Body of pancreas (tissue), 4 donors: Measurements from ENCODE around the gene ZNF213. TPM values are rescaled to one million over a fixed set of nuclear protein-coding genes. Genes with fewer than 3 reads are reported as not detected.

ENCODE experiments used
- ATAC-seq: fragments of 150-250 bp; one replicate; pipeline ENCODE4 v1.9.1; 2016
- DNase-seq, 4 donors: peaks; one replicate each; pipeline ENCODE4 v3.0.0-alpha.2; 2019
- H3K27ac ChIP-seq, 4 donors: fragments of 200-600 bp; sonication (generic); 1 replicate in 3 of 4; 2 replicates in 1 of 4; pipeline versions ENCODE4 v1.5.1 to v1.6.1; 2016 to 2019; ENCODE audit warnings: mild to moderate bottlenecking in 1 of 4, mixed read lengths in 1 of 4, moderate library complexity in 1 of 4
- H3K27me3 ChIP-seq, 2 donors: fragments of 200-600 bp; sonication (generic); one replicate each; pipeline ENCODE4 v1.6.0; 2016; ENCODE audit warnings: mild to moderate bottlenecking in 1 of 2
- H3K36me3 ChIP-seq, 2 donors: fragments of 200-600 bp; sonication (generic); replicated peaks in 1 of 2; 2 replicates each; pipeline ENCODE4 v1.5.1; 2016; ENCODE audit warnings: low read depth in 2 of 2; ENCODE audit not compliant: insufficient read depth in 1 of 2
- H3K4me1 ChIP-seq: fragments of 200-600 bp; sonication (generic); one replicate; pipeline ENCODE4 v1.6.0; 2016
- H3K4me3 ChIP-seq, 2 donors: fragments of 200-600 bp; sonication (generic); 1 replicate in 1 of 2; 2 replicates in 1 of 2; pipeline ENCODE4 v1.5.1; 2016 to 2019
- H3K9me3 ChIP-seq, 3 donors: fragments of 200-600 bp; sonication (generic); 1 replicate in 2 of 3; 2 replicates in 1 of 3; pipeline ENCODE4 v1.5.1; 2016
- POLR2A ChIP-seq, 3 donors: fragments of 450-650 bp; IDR thresholded peaks; one replicate each; pipeline ENCODE4 v1.6.1; 2016; ENCODE audit warnings: antibody characterized with exemption in 3 of 3, mild to moderate bottlenecking in 2 of 3
- WGBS, 2 donors: methylation state at CpG; one replicate each; pipeline ENCODE4 v1.1.5; 2017; 5-methylcytosine and 5-hydroxymethylcytosine counted together
- intact Hi-C: fragments of 100-400 bp; cut with DNase I; formaldehyde crosslinking; loops from one replicate; pipeline ENCODE4 v1.15.1; 2023
- total RNA-seq, 2 donors: library from RNA; depleted of rRNA; stranded (reverse); fragments of >200 nt; gene quantifications; one replicate each; pipeline ENCODE4 v1.1.0, GENCODE V29; 2016
- TF ChIP-seq, protein P1 (sequence below), 7 experiments: fragments of 450-650 bp in 4 of 7; fragments of 200-600 bp in 3 of 7; sonication (generic) in 3 of 7; IDR thresholded peaks; one replicate each; pipeline ENCODE4 v1.5.1; 2016 to 2019; ENCODE audit warnings: antibody characterized with exemption in 7 of 7

The ZNF213 gene
- total RNA-seq, 2 donors from 2014 or later, result 12.5 to 21.4 TPM

DNA sequence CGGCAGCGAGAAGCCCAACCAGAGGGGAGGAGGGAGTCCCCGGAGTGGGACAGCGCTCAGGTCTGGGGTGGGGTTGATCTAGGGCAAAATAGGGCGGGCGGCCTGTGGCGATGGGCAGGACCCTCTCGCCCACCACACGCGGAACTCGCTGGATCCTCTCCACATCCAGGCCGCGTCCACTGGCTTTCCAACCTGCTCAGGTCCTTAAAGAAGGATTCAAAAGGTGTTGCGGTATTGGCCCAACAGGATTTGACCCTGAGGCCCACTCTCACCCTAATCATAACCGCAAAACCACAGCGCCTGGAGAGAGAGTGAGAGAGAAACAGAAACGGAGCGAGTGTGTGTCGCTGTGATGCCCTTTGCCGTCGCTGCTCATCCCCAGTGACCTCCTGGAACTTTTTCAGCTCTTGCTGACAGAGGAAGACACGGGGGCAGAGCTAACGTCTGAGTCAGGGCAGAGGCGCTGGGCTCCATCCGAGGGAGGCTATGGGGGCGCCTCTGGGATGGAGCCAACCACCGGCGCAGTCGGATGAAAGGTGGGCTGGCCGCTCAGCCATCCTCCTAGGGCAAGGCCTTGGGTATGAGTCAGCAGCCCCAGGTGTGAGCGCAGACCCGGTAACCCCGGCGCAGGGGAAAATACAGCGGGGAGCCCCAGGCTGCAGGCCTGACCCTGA, 36.5 kb downstream of the ZNF213 start:
- DNase-seq (no peak), ATAC-seq (no peak)
- H3K9me3 ChIP-seq, result no peaks in the 10 kb centered on the region
- no peak overlapping the region for H3K4me3 ChIP-seq
- H3K27ac ChIP-seq, result no peak overlapping the region
- intact Hi-C loops, result no loop called here
- H3K27me3 ChIP-seq, result peaks cover 4 to 66% of the 10 kb centered on the region in 2 donors
- TF ChIP-seq, protein P1, sequence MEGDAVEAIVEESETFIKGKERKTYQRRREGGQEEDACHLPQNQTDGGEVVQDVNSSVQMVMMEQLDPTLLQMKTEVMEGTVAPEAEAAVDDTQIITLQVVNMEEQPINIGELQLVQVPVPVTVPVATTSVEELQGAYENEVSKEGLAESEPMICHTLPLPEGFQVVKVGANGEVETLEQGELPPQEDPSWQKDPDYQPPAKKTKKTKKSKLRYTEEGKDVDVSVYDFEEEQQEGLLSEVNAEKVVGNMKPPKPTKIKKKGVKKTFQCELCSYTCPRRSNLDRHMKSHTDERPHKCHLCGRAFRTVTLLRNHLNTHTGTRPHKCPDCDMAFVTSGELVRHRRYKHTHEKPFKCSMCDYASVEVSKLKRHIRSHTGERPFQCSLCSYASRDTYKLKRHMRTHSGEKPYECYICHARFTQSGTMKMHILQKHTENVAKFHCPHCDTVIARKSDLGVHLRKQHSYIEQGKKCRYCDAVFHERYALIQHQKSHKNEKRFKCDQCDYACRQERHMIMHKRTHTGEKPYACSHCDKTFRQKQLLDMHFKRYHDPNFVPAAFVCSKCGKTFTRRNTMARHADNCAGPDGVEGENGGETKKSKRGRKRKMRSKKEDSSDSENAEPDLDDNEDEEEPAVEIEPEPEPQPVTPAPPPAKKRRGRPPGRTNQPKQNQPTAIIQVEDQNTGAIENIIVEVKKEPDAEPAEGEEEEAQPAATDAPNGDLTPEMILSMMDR (IDR thresholded peaks at IDR 0.05), result no peak
- 13 to 16% methylated on average over 21 to 35 of the region's 35 CpGs for WGBS, 2 donors
- H3K4me1 ChIP-seq, result peaks cover 16% of the 10 kb centered on the region
- H3K36me3 ChIP-seq, result no peaks in the 10 kb centered on the region

DNA sequence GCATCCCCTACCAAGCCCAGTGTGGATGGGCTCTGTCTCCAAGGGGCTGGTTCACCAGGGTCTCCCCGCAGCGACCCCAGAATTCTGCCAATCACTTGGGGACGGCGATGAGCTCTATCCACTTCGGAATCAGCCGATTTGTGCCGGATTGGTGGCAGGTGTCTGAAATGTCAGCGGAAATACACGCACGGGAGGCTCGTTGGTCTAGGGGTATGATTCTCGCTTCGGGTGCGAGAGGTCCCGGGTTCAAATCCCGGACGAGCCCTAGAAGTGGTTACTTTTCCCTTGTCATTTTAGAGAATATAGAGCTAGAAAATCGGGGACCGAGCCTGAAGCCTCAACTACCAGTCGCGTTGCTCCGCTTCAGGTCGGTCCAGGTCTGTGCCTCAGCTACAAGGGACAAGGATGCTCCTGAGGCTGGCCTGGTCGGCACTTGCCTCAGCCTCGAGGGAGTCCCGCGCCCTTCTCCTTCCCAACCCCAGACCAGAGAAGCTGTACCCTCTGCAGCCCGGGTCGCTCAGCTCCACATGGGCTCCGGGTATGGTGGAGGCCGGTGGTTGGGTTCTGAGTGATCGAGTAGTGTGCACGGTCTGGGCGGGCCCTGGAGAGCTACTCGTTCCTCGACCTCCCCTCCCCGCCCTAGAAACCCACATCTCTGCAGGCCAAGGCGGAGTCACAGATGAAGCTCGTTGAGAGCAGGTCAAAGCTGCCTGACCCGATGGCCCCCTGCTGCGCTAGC, 37.2 kb downstream of the ZNF213 start:
- H3K27me3 ChIP-seq, result peaks cover 4 to 66% of the 10 kb centered on the region in 2 donors
- H3K27ac ChIP-seq, result no peak overlapping the region
- intact Hi-C loops, result no loop called here
- peaks cover 16% of the 10 kb centered on the region for H3K4me1 ChIP-seq
- no peak for TF ChIP-seq POLR2A (IDR thresholded peaks at IDR 0.05)
- TF ChIP-seq, protein P1 (IDR thresholded peaks at IDR 0.05), result no peak
- DNase-seq, result no peak
- ATAC-seq, result no peak
- H3K4me3 ChIP-seq, result no peak overlapping the region
- 6 to 13% methylated on average over 2 to 41 of the region's 41 CpGs for WGBS, 2 donors
- no peaks in the 10 kb centered on the region for H3K36me3 ChIP-seq
- H3K9me3 ChIP-seq, result no peaks in the 10 kb centered on the region

DNA sequence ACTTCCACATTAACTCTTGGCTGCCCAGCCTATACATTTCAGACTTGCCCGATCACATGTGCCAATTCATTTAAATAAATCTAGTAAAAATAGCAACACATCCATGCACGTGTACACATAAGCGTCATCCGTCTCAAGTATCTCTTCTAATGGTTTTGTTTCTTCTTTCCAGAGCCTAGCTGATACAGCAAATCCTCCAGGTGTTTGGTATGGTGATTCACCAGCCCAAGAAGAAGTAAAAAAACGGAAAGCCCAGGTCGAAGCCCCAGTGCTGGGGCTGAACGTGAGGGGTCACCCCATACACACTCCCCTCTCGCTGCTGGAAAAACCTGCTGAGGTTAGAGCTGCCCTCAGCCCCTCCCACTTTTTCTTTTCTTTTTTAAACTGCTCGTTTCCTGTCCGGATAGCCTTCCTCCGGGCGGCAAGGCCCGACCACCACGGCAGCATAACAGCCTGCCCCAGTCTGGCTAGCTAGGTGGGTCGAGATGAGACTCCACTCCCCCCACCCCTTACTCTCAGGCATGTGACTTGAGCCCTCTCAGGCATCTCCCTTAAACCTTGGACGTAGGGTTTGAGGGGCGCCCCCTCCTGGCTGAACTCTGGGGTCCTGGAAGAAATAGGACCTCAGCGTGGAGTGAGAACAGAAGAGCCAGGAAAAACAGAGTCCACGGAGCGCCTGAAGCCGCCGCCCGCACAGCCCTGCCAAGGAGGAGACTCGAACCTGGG, 39.2 kb downstream of the ZNF213 start:
- ATAC-seq (no peak), DNase-seq (no peak)
- Histone ChIP-seq H3K4me1 (peaks cover 16% of the 10 kb centered on the region), H3K9me3 (no peaks in the 10 kb centered on the region), H3K27me3 (peaks cover 4 to 63% of the 10 kb centered on the region in 2 donors), H3K27ac (no peak overlapping the region), H3K36me3 (no peaks in the 10 kb centered on the region), H3K4me3 (no peak overlapping the region)
- no peak for TF ChIP-seq POLR2A (IDR thresholded peaks at IDR 0.05)
- TF ChIP-seq, protein P1 (IDR thresholded peaks at IDR 0.05), result no peak
- WGBS, 2 donors, result 9 to 10% methylated on average over 24 of the region's 24 CpGs
- intact Hi-C loops, result no loop called here

DNA sequence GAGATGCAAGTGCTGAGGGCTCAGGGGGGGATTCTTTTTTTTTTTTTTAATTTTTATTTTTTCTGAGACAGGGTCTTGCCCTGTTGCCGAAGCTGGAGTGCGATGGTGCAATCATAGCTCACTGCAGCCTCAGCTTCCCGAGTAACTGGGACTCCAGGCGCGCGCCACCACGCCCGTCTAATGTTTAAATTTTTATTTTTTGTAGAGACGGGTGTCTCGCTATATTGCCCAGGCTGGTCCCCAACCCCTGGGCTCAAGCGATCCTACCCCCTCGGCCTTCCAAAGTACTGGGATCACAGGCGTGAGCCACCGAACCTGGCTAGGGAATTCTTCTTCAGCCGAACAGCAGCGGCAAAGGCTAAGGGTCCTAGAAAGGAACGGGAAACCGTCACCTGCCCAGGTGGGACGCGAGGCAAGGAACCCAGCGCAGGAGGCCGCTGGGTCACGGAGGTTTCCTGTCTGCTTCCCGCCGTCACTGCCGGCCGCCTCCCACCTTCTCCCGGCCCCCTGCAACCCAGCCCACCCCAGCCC, 39.9 kb downstream of the ZNF213 start:
- no peaks in the 10 kb centered on the region for H3K9me3 ChIP-seq
- intact Hi-C loops, result no loop called here
- 14 to 27% methylated on average over 20 to 26 of the region's 28 CpGs for WGBS, 2 donors
- H3K27ac ChIP-seq, result no peak overlapping the region
- H3K36me3 ChIP-seq, result no peaks in the 10 kb centered on the region
- no peak for DNase-seq
- no peak for ATAC-seq
- peaks cover 4 to 61% of the 10 kb centered on the region in 2 donors for H3K27me3 ChIP-seq
- peaks cover 16% of the 10 kb centered on the region for H3K4me1 ChIP-seq
- H3K4me3 ChIP-seq, result no peak overlapping the region
- TF ChIP-seq POLR2A (IDR thresholded peaks at IDR 0.05), result no peak
- TF ChIP-seq, protein P1 (IDR thresholded peaks at IDR 0.05), result no peak
